ENCODE data around the gene HLCS.
"Not testable (repeated sequence)": the region's sequence is repeated elsewhere in the genome, so short reads cannot be mapped to it uniquely, and the experiment has no call there.

HLCS gene

GRCh38 chr21:36994501-36995158 is 28.2 kb upstream of the HLCS start:
- H3K36me3 ChIP-seq, result no peaks in the 10 kb centered on the region
- peaks cover 71% of the 10 kb centered on the region for H3K27me3 ChIP-seq
- no peak for TF ChIP-seq CTCF (IDR thresholded peaks at IDR 0.05)
- no peaks in the 10 kb centered on the region for H3K4me1 ChIP-seq (ENCODE audit: control insufficient read depth in 1 of 2, insufficient read depth in 1 of 2, low read depth in 1 of 2, low read length in 1 of 2)
- no peak overlapping the region for H3K4me3 ChIP-seq (ENCODE audit: low read depth in 1 of 2, low read length in 1 of 2)
- no peaks in the 10 kb centered on the region for H3K9me3 ChIP-seq
- H3K27ac ChIP-seq, result no peak overlapping the region

GRCh38 chr21:36992671-36993070 is 26.2 kb upstream of the HLCS start:
- TF ChIP-seq CTCF (IDR thresholded peaks at IDR 0.05), result no peak
- Histone ChIP-seq H3K9me3 (no peaks in the 10 kb centered on the region), H3K4me3 (ENCODE audit: low read depth in 1 of 2, low read length in 1 of 2) (no peak overlapping the region), H3K27me3 (peaks cover 85% of the 10 kb centered on the region), H3K4me1 (ENCODE audit: control insufficient read depth in 1 of 2, insufficient read depth in 1 of 2, low read depth in 1 of 2, low read length in 1 of 2) (peaks cover 3 to 4% of the 10 kb centered on the region in 2 experiments), H3K27ac (no peak overlapping the region), H3K36me3 (no peaks in the 10 kb centered on the region)

- Histone ChIP-seq H3K4me3 (ENCODE audit: low read depth in 1 of 2, low read length in 1 of 2) (peak overlapping the region in 1 of 2 experiments; percentile 57), H3K9me3 (no peaks in the 10 kb centered on the region), H3K36me3 (no peaks in the 10 kb centered on the region), H3K4me1 (ENCODE audit: control insufficient read depth in 1 of 2, insufficient read depth in 1 of 2, low read depth in 1 of 2, low read length in 1 of 2) (peaks cover 3 to 4% of the 10 kb centered on the region in 2 experiments), H3K27ac (no peak overlapping the region), H3K27me3 (peaks cover 78% of the 10 kb centered on the region)
- TF ChIP-seq CTCF (IDR thresholded peaks at IDR 0.05), result no peak
Observed at GRCh38 chr21:36990508-36991205, 24.2 kb upstream of the HLCS start.

GRCh38 chr21:36989699-36990507 is 23.4 kb upstream of the HLCS start:
- Histone ChIP-seq H3K4me1 (ENCODE audit: control insufficient read depth in 1 of 2, insufficient read depth in 1 of 2, low read depth in 1 of 2, low read length in 1 of 2) (peaks cover 3 to 4% of the 10 kb centered on the region in 2 experiments), H3K9me3 (no peaks in the 10 kb centered on the region), H3K27ac (no peak overlapping the region), H3K36me3 (no peaks in the 10 kb centered on the region), H3K4me3 (ENCODE audit: low read depth in 1 of 2, low read length in 1 of 2) (peak overlapping the region; percentile 57 to 59), H3K27me3 (peaks cover 71% of the 10 kb centered on the region)
- TF ChIP-seq CTCF (IDR thresholded peaks at IDR 0.05), result peak; percentile 34

- not testable (repeated sequence) for H3K9me3 ChIP-seq; H3K4me1 ChIP-seq (ENCODE audit: control insufficient read depth in 1 of 2, insufficient read depth in 1 of 2, low read depth in 1 of 2, low read length in 1 of 2); H3K27ac ChIP-seq; H3K36me3 ChIP-seq
- H3K27me3 ChIP-seq, result peaks cover 64% of the 10 kb centered on the region
- H3K4me3 ChIP-seq (ENCODE audit: low read depth in 1 of 2, low read length in 1 of 2), result peak overlapping the region; percentile 57 to 59
Observed at GRCh38 chr21:36989199-36989698, 22.8 kb upstream of the HLCS start.
